Lower leg skin (tissue), 4 donors: ENCODE results near the gene OGG1. TPM values are rescaled to one million over a fixed set of nuclear protein-coding genes. Genes with fewer than 3 reads are reported as not detected.
A peak's percentile ranks its signal among the peaks of the same experiment; 100 is the strongest.

Experiments
- DNase-seq, 2 donors: peaks; one replicate each; pipeline ENCODE4 v3.0.0-alpha.2; 2019; ENCODE audit warnings: low spot score in 2 of 2
- H3K4me3 ChIP-seq: fragments of 200-600 bp; sonication (generic); 2 replicates; pipeline ENCODE4 v1.5.1; 2017; ENCODE audit warnings: mild to moderate bottlenecking, low read depth; ENCODE audit not compliant: poor library complexity, severe bottlenecking
- CTCF ChIP-seq, 3 donors: fragments of 450-650 bp; IDR thresholded peaks; one replicate each; pipeline ENCODE4 v1.5.1; 2016; ENCODE audit warnings: antibody characterized with exemption in 3 of 3, mild to moderate bottlenecking in 3 of 3, moderate library complexity in 2 of 3
- POLR2A ChIP-seq, 2 donors: fragments of 450-650 bp; IDR thresholded peaks; one replicate each; pipeline ENCODE4 v1.6.1; 2016 to 2017; ENCODE audit warnings: antibody characterized with exemption in 2 of 2, mild to moderate bottlenecking in 1 of 2, moderate library complexity in 1 of 2
- WGBS, 2 donors: methylation state at CpG; one replicate each; pipeline ENCODE4 v1.1.5; 2018; 5-methylcytosine and 5-hydroxymethylcytosine counted together
- intact Hi-C: fragments of 100-400 bp; cut with DNase I; formaldehyde crosslinking; loops from one replicate; pipeline ENCODE4 v1.15.0; 2023; ENCODE audit warnings: low total_unique reads
- total RNA-seq, 4 donors: library from RNA; depleted of rRNA; stranded (reverse); fragments of >200 nt; gene quantifications; one replicate each; pipeline ENCODE4 v1.1.0, GENCODE V29; 2016

Gene OGG1
- total RNA-seq, 4 donors from 2014 or later = 7.9 to 27.2 (median 17.4) TPM

GRCh38 chr3:9786825-9787669 lies 37.3 kb downstream of the OGG1 start:
- TF ChIP-seq CTCF (IDR thresholded peaks at IDR 0.05) (no peak), POLR2A (IDR thresholded peaks at IDR 0.05) (no peak)
- no peak overlapping the region for H3K4me3 ChIP-seq
- intact Hi-C loops = no loop called here
- no peak for DNase-seq
- WGBS, 2 donors = 90 to 92% methylated on average over 13 of the region's 13 CpGs

- intact Hi-C loops = no loop called here
- 81 to 88% methylated on average over 6 of the region's 6 CpGs for WGBS, 2 donors
- no peak for DNase-seq
- no peak for TF ChIP-seq POLR2A (IDR thresholded peaks at IDR 0.05)
- TF ChIP-seq CTCF (IDR thresholded peaks at IDR 0.05) = no peak
- no peak overlapping the region for H3K4me3 ChIP-seq
Observed at GRCh38 chr3:9787714-9788113, 38.0 kb downstream of the OGG1 start.

GRCh38 chr3:9791127-9791526 lies 41.4 kb downstream of the OGG1 start:
- WGBS, 2 donors = 87 to 94% methylated on average over 11 of the region's 11 CpGs
- TF ChIP-seq POLR2A (IDR thresholded peaks at IDR 0.05) = no peak
- no peak for TF ChIP-seq CTCF (IDR thresholded peaks at IDR 0.05)
- H3K4me3 ChIP-seq = no peak overlapping the region
- no peak for DNase-seq
- intact Hi-C loops = no loop called here

GRCh38 chr3:9791790-9792404 lies 42.1 kb downstream of the OGG1 start:
- intact Hi-C loops = no loop called here
- TF ChIP-seq CTCF (IDR thresholded peaks at IDR 0.05) = no peak
- no peak for TF ChIP-seq POLR2A (IDR thresholded peaks at IDR 0.05)
- WGBS, 2 donors = 16 to 29% methylated on average over 7 to 14 of the region's 14 CpGs

GRCh38 chr3:9792405-9793160 lies 42.8 kb downstream of the OGG1 start, which contains the start of the genes ARPC4 and TADA3:
TSS of gene ARPC4 (plus strand) at chr3:9793082. CDS start at chr3:9793122, 40 bp downstream.
TSS of gene TADA3 (minus strand) at chr3:9792473. CDS start at chr3:9791466, 1,007 bp downstream.
- H3K4me3 ChIP-seq = peak within 1 kb of the TSS; percentile 99
- TF ChIP-seq CTCF (IDR thresholded peaks at IDR 0.05) = no peak
- TF ChIP-seq POLR2A (IDR thresholded peaks at IDR 0.05) = peak in 1 of 2 donors; percentile 17
- peak; percentile 90 to 98 for DNase-seq
- 0% methylated on average over 51 to 58 of the region's 65 CpGs for WGBS, 2 donors
- intact Hi-C loops = no loop called here

More at GRCh38 chr3:9791790-9792404, 42.1 kb downstream of the OGG1 start:
- peak overlapping the region; percentile 99 for H3K4me3 ChIP-seq
- no peak for DNase-seq
